GM19043 (cell line): ENCODE results near the gene GNGT2.
"Not testable (repeated sequence)": the region's sequence is repeated elsewhere in the genome, so short reads cannot be mapped to it uniquely, and the experiment has no call there.

ENCODE experiments used
- ATAC-seq: cut with Tn5 transposase; IDR thresholded peaks from one replicate; pipeline ENCODE4 v1.9.1; 2021; ENCODE audit warnings: low read depth; ENCODE audit not compliant: unreplicated experiment

The GNGT2 gene

DNA sequence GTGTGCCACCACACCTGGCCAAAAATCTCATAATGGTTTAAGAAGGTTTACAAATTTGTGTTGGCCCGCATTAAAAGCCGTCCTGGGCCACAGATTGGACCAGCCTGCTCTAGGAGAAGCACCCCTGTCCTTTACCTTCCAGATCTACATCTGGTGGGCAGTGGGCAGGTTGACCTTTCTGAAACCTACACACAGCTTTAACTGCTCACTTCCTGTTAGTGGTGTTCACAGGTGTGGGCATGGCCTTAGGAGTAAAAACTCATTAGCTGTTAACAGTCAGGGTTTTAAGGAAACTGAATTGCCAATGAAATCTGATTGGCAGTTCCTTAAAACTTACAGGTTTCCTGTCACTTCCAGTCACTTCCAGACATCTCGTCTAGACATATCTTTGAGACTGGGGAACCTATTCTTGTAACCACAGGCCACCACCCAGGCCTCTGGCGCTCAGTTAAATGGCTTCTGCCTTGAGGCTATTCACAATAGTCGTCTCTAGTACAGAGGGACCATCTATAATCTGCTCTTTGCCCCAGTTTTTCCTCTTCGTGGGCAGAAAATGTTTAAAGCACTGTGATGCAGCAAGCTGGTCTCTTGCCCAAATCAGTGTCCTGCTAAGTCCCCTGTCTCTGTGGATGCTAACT lies 29.3 kb downstream of the GNGT2 start:
- ATAC-seq, result no peak

DNA sequence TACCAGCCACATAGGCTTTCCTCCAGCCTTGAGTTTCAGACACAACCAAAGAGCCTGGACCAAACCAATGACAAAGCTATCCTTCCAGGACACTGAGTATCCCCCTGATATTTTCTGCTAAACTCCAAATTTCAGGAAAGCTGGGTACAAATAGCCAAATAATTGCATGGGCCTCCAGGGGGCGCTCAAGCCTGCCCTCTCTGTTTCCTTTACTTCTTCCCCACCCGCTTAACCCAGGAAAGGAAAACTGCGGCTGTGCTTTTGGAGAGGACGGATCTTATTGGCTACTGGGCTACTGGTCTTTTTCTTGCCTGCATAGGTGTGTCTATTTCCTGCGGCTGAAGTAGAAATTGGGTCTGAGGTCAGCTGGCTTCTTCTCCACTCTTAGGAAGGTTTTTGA lies 30.1 kb downstream of the GNGT2 start:
- no peak for ATAC-seq

DNA sequence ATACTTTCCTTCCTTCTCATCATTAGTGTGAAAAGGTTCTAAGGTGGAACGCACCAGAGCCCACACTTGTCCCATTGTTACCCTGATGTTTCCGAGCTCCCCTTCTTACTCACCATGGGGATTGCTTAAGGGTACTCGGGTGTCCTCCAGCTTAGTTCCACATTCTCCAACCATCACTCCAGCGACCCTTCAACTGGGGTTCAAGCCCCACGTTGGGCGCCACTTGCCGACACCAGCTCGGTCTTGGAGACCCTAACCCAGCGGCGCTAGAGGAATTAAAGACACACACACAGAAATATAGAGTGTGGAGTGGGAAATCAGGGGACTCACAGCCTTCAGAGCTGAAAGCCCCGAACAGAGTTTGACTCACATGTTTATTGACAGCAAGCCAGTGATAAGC lies 34.4 kb downstream of the GNGT2 start:
- not testable (repeated sequence) for ATAC-seq

DNA sequence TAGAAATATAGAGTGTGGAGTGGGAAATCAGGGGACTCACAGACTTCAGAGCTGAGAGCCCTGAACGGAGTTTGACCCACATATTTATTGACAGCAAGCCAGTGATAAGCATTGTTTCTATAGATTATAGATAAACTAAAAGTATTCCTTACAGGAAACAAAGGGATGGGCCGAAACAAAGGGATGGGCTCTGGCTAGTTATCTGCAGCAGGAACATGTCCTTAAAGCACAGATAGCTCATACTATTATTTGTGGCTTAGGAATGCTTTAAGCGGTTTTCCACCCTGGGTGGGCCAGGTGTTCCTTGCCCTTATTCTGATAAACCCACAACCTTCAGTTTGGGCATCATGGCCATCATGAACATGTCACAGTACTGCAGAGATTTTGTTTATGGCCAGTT lies 39.7 kb downstream of the GNGT2 start:
- not testable (repeated sequence) for ATAC-seq

DNA sequence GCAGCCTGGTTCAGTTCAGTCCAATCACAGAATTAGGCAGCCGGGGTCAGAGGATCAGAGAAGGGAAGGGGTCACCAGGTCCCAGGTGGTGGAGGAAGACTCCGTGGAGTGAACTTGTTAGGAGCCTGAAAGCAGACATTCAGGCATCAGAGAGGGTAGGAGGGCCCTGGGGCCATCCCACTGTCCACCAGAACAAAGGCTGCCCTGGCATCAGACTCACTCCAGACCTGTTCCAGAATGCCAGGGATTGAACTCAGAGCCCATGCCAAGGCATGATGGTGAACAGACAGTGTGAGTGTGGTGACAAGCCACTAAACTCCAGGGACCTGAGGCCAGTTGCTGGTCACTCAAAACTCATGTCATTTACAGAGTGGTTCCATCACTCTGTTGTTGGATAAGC lies 40.2 kb downstream of the GNGT2 start:
- no peak for ATAC-seq

DNA sequence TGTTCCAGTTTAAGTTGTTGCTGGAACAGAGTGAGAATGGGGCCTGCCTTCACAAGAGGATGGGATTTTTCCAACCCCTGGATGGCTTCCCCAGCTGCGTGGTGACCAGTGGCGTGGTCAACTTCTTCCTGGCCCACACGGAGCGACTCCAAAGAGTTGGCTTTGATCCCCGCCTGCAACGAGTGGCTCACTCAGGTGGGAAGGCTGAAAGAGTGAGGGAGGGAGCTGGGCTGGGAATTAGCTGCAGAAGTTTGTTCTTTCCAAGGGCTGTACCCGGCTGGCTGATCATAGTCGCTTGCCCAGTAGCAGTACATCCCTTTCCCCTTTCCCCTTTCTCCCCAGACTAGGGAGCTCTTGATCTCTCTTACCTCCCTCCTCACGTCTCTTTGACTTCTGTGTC lies 41.7 kb downstream of the GNGT2 start:
- ATAC-seq, result no peak

DNA sequence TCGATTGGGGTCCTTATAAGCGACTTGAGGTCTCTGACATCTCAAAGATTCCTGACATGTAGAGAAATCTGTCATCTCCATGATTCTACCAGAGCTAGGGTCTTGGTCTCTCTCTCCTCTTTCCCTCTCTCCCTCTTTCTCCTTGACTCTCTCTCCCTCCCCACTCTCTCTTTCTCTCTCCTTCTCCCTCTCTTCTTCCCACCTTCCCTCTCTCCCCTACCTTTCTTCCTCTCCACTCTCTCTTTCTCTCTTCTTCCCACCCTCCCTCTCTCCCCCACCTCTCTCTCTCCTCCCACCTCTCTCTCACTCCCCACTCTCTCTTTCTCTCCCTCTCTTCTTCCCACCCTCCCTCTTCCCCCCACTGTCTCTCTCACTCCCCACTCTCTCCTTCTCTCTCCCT lies 45.2 kb downstream of the GNGT2 start:
- ATAC-seq, result no peak

DNA sequence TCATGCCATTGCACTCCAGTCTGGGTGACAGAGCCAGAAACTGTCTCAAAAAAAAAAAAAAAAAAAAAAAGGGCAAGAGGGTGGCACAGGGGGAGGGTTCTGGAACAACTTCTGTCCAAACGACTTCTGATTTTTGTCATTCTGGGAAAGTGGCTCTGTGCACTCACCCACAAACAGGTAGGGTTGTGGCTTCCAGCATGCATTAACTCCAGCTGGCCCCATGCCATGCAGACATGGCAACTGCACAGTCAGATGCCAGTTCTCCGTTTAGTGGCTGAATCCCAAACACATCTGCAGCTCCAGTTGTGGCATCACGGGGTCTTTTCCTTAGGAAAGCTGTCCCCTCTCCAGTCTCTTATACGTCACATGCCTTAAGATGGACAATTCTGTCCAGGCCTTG lies 47.5 kb downstream of the GNGT2 start:
- ATAC-seq, result no peak

DNA sequence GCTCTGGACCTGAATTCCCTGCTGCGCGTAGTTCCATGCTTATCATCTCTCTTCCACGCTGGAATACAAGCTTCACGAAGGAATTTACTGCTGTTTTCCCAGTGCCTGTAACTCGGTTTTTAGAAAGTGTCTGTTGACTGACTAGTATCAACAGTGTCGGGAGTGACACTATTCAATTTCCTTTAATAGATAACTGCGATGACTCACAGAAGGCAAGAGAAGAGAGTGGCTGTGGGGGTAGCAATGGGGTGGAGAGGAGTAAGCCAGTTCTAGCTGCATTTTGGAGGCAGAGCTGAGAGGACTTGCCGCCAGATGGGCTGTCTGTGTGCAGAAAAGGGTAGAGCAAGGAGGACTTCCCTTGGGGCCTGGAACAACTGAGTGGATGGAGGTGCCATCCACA lies 52.6 kb downstream of the GNGT2 start:
- ATAC-seq, result no peak

DNA sequence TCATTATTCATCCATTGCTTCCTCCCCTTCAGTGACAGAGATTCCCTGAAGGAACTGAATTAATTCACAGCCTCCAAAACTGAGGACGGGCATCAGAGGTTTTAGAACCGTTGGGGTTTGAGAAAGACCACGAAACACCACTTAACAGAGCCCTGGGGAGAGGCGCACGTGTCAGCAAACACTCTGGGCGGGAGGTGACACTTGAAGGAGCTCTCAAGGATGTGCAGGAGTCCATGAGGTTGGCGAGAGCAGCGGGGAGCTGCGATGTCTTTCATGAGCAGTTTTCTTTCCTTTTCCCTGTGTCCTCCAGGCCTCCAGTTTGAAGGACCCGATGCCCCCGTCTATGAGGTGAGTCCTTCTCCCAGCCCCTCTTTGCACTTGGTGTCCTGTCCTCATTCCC lies 54.1 kb downstream of the GNGT2 start:
- ATAC-seq, result no peak
